ENCODE measurements around the gene CLCN3.
"Not testable (repeated sequence)": the region's sequence is repeated elsewhere in the genome, so short reads cannot be mapped to it uniquely, and the experiment has no call there.

The CLCN3 gene

DNA sequence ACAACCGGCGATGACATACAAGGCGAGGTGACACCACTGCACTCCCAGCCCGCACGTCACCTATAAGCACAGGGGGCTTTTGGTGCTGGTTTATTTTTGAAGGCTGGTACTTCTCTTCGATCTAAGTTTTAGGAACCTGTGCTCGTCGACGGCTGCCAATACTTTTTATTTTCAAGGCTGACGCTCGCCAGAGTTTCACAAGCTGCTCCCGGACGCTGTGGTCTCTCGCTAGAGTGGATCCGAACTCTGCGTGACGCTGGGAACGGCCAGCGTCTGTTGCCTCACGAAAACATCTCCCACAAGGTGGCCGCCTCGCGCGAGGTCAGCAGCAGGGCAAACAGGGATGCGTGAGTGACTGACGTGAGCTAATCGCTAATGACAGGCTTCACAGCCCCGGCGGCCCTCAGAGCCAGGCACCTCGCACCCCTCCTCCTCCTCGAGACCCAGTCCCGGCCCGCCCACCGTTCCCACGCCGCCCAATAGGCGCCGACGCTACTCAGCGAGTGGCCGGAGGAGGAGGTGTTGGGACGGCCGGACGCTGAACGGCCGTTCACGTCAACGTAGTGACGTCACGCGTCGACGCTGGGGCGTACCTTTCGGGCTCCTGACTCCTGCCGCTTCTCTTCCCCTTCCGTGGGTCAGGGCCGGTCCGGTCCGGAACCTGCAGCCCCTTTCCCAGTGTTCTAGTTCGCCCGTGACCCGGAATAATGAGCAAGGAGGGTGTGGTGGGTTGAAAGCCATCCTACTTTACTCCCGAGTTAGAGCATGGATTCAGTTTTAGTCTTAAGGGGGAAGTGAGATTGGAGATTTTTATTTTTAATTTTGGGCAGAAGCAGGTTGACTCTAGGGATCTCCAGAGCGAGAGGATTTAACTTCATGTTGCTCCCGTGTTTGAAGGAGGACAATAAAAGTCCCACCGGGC, at the start of gene CLCN3:
TSS of gene CLCN3 (plus strand) at position 621 of the 922 bp plus-strand sequence. CDS start 15,351 bp downstream, outside the sequence.
- peak; percentile 89 for DNase-seq

DNA sequence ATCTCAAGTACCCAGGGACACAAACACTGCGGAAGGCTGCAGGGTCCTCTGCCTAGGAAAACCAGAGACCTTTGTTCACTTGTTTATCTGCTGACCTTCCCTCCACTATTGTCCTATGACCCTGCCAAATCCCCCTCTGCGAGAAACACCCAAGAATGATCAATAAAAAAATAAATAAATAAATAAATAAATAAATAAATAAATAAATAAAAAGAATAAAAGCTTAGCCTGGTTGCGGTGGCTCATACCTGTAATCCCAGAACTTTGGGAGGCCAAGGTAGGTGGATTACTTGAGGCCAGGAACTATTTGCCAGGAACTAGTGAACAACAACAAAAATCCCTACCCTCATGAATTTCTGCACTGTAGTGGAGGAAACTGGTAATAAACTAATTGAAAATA, 49.4 kb upstream of the CLCN3 start:
- DNase-seq, result not testable (repeated sequence)

DNA sequence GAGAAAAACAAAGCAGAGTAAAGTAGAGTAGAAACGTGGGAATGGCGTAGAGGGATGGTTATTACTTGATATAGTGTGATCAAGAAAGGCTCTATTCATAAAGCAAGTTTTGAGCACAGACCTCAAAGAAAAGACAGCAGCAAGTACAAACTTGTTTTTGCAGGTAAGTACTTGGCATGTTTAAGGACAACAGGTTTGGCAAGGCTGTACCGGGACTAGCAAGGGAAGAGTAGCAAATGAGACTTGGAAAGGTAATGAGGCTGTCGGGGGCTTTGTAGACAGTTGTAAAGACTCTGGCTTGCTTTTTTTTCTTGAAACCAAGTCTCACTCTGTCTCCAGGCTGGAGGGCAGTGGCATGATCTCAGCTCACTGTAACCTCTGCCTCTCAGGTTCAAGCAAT, 48.9 kb upstream of the CLCN3 start:
- no peak for DNase-seq

DNA sequence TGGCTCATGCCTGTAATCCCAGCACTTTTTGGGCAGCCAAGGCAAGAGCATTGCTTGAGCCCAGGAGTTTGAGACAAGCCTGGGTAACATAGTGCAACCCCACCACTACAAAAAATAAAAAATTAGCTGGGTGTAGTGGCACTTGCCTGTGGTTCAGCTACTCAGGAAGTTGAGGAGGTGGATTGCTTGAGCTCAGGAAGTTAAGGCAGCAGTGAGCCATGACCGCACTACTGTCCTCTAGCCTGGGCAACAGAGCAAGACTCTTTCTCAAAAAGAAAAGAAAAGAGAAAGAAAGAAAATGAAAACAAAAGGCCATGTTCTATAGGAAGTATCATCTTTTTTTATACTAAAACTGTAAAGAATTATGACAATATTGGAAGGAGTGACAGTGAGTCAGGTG, 46.5 kb upstream of the CLCN3 start:
- no peak for DNase-seq

DNA sequence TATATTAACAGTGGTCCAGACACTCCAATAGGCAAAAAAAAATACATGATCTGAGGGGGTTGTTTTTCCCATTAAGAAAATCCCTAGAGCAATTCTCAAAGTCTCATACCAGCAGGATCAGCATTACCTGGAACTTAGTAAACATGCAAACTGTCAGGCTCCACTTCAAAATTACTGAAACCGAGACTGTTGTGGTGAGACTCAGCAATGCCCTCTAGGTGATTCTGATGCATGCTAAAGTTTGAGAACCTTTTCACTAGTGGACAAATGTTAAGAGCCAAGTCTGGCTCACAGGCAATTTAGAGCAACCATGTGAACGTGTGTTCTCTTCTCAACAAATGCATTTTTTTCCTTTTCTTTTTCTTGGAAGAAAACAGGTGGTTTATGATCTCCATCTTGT, 38.2 kb upstream of the CLCN3 start:
- DNase-seq, result no peak

DNA sequence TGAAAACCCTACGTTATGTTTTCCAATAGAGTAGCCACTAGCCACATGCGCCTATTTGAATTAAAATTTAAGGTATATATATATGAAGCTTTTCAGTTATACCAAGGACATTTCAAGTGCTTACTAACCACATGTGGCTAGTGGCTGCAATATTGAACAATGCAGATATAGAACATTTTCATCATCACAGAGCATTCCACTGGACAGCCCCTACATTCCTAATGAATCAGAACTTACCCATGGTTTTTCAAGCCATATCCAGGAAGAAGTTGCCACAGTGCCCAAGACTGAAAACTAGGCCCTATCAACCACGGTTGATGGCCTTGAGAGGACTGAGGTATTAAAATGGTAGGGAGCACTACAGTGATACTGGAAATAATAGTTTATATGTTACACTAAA, 37.7 kb upstream of the CLCN3 start:
- DNase-seq, result no peak

DNA sequence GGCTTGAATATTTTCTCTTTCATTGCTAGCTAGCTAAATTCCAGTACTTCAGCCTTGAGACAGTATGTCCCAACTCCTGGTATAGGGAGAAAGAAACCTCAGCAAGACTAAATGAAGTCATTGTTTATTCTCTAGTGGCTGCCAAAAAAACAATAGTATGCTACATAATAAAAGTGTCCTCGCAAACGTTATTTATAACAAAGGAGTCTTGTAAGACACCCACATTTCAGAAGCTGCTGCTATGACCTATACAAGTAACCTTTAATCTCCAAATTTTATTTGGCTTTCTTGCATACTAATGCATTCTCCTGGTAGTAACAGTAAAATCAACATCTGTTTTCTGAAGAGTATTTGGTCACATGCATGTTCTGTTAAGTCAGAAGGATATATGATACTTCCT, 36.8 kb upstream of the CLCN3 start:
- DNase-seq, result no peak

DNA sequence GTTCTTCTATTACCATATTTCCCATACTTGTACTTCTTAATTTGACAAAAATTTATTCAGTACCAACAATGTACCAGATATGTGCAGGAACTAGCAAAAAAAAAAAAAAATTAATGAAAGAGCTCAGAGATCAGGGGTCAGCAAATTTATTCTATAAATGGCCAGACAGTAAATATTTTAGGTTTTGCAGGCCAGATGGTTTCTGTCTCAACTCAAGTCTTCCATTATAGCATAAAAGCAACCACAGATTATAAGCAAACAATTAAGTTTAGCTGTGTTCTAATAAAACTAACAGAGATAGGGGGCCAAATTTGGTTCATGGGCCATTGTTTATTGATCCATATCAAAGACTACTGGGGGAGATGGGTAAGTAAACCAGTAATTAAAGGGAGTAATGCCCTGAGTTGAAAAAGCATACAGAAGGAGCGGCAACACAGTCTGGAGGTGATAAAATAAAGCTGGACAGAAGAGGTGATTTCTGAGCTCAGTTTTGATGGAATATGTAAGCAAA, 27.3 kb upstream of the CLCN3 start:
- no peak for DNase-seq

DNA sequence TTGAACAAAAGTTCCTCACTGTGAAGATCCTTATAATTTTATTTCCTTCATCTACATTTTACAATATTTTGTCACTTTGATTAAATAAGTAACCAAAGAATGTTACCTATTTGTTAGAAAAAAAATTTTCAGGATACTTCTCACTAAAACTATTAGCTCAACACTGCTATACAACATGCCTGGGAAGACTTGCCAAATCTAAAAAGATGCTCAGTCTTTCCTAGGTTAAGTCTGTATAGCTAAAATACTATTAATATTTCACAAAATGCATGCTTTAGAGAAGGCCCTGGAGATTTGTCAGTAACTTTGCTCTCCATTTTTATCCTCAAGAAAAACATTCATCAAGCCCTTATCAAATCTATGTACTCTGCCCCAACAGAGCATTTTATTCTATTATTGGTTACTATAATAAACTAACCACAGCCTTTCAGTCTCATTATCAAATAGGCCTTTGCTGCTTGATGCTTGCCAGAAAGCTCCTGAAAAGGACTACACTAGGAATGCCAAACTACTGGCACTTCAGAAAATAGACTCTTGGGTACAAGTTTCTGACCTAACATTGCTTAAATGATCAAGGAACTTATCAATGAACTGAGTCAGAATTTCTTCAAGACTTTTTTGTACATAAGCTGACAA, 25.7 kb upstream of the CLCN3 start:
- DNase-seq, result no peak

DNA sequence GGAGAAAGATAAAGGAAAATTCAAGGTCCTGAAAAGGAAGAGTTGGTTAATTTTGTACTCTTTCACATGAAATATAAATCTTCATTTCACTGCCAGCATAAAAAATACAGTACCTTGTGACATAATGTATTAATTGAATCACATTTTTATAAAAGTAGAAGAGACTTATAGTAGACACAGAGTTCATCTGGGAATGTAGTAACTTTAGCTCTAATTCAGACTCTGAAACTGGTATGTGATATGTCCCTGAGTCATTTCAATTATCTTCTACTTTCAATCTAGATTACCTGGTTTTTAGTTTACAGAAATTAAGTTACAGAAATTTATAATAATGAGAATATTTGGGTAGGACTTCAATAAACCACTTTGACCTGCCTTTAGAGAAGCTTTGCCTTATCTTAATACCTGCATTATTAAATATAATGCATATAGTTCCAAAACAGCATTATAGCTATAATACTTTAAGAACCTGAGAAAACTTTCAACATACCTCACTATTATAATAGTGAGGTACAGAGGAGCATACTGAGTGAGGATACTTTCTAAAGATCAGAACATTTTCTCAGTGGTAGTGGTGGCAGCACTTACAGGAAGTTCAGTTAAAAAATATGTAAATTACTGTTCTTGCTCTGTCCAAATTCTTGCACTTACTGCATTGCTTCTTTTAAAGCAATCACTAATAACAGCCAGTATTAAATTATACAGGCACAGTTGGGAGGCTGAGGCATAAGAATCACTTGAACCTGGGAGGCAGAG, 19.2 kb upstream of the CLCN3 start:
- DNase-seq, result no peak

DNA sequence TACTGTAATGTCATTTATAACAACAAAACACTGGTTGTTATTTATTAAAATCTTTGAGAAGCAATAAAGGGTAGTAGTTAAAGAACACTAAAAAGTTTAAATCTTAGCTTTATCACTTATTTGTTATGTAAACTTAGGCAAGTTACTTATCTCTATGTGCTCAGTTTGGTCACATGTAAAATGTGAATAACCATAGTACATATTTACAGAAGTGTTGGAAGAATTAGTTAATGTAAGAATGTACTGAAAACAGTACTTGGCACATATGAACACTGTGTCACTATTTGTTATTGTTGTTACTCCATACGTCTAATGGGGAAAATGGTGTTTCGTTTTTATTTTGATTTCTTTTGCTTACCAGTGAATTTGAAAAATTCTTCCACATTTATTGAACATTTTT, 17.1 kb upstream of the CLCN3 start:
- DNase-seq, result no peak

DNA sequence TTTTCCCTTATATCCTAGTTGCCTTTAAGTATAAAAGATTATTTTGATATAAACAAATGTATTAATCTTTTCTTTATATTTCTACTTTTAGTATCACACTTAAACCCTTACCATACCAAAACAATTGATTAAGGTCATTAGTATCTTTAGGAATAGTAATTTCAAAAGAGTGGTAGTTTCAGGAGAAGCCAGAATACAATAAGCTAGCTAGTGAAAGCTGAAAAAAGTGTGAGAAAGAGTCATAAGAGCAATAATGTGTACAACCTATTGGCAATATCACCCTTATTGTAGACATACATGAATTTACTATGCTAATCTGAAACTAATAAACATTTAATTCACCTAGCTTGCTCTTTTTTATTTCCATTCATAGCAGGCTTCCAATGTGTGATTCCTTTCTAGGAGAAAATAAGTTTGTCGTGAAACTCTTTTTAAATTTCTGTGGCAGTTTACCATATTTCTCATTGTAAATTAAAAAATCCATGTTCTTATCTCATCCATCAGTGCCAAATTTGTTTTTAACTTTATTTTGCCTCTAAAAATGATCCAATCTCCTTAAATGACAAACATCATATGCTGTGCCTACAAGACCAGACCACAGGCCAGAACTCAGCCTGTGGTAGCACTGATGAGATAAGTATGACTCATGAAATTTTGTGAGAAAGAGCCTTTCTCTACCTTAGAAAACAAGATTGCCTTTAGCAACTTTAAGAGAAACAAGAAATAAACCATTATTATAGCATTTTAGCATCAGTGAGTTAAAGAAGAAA, 16.1 kb upstream of the CLCN3 start:
- peak; percentile 15 for DNase-seq

DNA sequence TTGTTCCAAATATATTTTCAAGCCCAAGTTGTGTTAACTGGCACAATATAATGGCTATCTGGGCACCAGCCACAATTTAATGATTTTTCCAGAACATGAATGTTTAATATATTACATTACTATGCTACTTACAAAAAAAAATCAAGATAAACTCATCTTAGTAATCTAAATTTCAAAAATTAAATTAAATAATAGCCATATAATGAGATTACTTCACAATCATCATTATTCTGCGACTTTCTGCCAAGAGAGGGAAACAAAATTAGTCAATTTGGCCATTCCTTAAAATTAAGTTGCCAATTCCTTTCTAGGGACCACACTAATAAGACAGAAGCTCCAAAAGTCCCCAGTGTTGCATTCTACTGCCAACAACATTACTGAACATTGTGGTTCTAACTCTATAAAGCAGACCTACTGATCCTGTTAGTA, 15.5 kb upstream of the CLCN3 start:
- DNase-seq, result no peak

DNA sequence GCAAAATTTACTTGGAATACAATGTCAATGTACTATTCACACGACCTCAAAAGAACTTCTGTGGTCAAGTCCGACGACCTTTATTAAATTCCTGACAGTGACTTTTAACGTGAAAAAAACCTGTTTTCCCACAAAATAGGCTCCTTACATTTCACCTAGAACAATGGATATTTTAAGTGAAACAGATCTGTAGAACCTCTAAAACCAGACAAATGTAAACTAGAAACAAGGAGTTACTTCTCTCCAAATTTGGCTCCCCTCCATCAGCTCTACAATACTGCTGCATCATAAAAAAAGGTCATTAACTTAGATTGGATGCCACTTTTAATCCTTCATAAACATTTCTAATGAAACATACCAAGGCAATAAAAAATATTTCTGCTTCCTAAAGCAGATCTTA, 9.2 kb upstream of the CLCN3 start:
- DNase-seq, result no peak

DNA sequence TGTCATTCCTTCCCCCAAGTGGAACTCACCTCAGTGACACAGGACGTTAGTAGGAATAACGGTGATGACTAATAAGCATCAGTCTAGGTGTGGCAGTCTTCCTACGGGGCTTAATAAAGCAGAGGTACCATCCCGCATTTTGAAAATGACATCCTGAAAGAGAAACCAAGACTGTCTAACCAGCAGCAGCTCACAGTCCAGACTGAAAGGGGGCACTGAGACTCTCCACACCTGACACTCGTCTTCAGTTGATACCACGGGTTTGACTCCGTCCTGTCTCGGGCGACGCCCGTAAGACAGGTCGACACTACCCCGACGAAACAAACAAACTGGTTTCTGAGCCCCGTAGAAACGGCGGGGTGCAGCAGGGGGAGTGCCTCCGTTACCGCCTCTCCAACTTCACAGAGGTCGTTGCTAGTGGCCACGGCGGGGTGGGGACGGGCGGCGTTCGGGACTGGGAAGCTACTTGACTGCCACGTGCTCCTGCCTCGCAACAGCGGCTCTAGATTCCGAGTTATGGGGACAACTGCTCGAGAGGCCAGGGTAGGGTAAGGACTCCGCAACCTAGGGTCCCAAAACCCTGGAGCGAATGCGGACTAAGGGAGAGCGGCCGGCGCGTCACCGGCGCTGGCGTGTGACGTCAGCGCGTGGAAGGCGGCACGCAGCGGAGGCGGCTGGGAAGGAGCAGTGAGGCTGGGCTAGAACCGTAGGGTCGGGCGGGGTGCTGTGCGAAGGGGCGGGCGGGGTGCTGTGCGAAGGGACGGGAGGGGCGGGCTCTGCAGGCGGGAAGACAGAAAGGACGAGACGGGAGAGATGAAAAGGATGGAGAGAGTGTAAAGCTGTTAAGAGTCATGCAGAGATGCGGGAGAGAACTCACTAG, 8.1 kb upstream of the CLCN3 start, which contains the start of gene NEK1:
TSS of gene NEK1 (minus strand) at position 593 of the 880 bp plus-strand sequence. CDS start 9,953 bp downstream, outside the sequence.
- DNase-seq, result peak; percentile 83

DNA sequence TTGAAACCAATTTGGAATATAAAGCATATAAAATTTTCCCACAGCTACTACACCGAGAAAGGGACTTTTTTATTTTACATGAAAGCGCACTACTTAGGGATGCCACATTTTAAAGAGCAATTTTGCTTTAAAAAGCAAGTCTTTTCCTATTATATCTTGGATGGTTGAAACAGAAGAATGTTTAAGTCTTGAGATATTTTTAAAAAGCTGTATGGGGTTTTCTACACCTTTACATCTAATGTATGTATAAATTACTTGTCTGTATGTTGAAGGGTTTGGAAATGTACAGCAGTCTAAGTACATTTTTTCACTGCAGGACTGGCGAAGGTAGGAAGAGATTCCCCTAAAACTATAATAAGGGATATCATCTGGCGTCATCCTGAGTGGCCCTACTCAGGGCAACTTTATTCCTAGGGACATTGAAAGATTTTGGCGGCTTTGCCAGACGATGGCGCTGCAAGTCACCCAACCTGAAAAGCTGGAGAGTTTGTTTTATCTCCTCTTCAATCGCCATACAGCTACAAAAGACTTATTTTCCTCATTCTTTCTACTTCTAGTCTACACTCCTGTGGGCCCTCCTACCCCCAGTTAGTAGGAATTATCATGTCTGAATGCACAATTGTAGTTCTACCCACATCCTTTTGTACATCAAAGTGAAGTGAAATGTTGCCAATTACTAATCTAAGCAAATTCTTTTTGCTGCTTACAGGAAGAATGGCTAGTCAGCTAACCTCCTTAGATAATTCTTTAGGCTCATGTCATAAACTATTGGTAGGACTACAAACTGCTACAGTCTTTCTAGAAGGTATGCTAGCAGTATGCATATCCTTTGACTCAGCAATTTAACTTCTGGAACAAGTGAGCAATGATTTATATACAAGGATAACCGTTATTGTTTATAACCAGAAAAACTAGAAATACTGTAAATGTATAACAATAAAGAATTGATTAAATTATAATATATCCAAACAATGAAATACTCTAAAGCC, 7.2 kb upstream of the CLCN3 start:
- DNase-seq, result peak; percentile 24

DNA sequence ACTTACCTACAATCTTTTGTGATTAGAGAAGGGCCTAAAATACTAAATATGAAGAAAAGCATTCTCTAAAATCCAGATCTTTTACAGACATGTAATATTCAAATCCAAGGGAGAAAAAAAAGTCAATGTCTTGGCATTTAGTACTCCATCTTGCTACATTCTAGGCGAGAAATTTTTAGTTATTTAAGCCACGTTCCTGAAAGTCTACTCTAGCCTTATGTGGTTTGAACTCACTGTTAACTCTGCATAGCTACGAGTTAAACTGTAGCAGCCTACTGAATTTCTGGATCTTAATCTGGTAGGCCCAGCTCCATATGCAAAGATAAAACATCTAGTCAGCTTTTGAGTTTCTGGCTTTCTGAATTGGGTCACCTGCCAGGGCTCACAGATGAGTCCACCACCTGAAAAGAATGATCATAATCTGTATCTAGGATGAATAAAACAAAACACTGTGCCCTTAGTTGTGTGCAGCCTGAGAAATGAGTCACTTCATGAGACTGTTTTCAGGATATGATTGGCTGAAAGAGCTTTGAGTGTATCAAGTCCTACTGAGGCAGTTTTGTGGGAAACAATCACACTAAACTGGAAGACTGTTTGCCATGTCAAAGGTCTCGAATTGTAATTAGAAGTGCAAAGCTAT, 4.8 kb upstream of the CLCN3 start:
- no peak for DNase-seq

DNA sequence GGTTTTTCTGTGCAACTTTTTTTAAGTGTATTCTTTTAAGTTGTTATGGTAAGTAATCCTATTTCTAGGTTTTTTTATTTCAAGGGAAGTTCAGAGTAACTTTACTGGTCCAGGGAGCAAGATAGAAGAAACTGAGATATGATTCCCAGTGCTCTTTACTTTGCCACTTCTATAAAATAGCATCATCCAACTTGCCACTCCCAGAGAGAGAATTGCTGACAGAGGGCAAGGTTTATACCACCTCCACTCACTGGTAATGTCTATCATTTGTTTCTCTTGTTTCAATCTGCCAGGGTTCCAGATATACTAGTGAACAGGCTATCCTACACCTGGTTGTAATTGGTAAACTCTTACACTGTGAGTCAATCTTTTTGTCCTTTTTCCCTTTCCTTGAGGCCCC, 3.5 kb upstream of the CLCN3 start:
- no peak for DNase-seq

DNA sequence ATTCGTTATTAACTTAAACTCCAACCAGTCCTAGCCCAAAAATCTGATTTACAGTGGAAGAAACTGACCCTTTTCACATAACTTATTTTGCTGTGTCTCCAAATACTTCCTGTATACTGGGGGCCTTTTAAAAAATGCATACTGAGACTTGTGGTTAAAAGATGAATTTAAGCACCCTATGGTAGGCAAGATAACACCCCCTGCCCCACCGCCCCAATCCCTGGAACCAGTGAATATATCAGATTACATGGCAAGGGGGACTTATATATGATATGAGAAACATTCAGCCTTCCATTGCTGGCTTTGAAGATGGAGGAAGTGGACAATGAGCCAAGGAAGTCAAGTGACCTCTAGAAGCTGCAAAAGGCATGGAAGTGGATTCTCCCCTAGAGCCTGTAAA, 3.1 kb upstream of the CLCN3 start:
- no peak for DNase-seq

DNA sequence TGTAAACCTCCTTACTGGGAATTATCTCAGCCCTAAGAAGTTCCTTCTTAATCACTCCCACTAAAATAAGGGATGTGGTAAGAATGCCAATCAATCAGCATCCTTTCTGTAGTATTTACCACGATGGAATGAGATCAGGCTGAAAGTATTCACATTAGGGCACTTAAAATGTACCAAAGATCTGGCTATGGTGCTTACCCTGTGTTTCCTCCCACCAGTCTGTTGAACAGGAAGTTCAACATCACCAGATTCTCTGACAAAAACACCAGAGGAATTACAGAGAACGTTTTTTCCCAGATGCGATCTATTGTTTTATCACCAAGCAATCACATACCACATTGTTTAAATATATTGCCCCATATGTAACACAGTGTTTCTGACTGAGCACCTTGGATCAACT, 2.1 kb upstream of the CLCN3 start:
- no peak for DNase-seq
